LHCN-M2 (cell line): Measurements from ENCODE around the gene TTF1. TPM values are rescaled to one million over a fixed set of nuclear protein-coding genes. Genes with fewer than 3 reads are reported as not detected.

Experiments
- DNase-seq: peaks from one replicate; pipeline ENCODE4 v3.0.0-alpha.2; 2012; ENCODE audit warnings: low read depth
- total RNA-seq: library from RNA; depleted of rRNA; stranded (reverse); fragments of >200 nt; gene quantifications from 2 replicates; pipeline ENCODE4 v1.2.3, GENCODE V29; 2014; rRNA removed

TTF1 gene
- total RNA-seq, 1 experiment from 2014 or later, result 15.9 TPM

DNA sequence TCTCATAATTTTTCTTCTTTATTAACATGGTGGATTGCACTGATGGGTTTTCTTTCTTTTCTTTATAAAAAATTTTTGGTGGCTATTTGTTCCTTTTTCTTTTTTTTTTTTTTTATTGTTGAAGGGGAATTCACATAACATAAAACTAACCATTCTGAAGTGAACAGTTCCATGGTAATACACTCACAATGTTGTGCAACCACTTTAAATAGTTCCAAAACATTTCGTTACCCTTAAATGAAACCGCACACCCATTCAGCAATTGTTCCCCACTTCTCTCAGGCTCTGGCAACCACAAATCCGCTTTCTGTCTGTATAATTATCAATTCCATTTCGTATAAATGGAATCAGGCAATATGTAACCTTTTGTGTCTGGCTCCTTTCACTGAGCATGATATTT is 40.2 kb downstream of the TTF1 start:
- no peak for DNase-seq

DNA sequence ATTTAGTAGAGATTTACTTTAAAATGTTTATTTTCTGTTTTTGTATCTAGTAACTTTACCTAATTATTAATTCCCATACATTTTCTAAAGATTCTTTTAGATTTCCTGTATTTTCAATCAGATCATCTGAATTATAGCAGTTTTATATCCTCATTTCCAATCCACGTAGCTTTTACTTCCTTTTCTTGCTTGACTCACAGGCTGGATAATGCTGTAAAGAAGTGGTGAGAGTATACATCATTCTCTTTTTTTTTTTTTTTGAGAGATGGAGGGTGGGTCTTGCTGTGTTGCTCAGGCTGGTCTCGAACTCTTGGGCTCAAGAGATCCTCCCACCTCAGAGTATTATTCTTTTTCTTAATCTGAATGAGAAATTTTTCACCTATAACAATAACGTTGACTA is 40.7 kb downstream of the TTF1 start:
- DNase-seq, result no peak

DNA sequence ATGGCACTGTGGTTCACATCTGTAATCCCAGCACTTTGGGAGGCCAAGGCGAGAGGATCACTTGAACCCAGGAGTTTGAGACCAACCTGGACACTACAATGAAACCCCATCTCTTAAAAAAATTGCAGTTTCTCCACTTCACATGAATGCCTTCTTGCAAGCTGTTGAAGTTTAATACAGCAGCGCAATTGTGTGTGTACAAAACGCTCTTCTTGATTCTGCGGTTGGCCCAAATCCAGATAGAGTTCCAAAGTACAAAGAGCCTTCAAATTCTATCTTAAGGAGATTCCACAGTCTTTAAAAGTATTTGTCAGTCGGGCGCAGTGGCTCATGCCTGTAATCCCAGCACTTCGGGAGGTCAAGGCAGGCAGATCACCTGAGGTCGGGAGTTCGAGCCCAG is 42.6 kb downstream of the TTF1 start:
- DNase-seq, result no peak

DNA sequence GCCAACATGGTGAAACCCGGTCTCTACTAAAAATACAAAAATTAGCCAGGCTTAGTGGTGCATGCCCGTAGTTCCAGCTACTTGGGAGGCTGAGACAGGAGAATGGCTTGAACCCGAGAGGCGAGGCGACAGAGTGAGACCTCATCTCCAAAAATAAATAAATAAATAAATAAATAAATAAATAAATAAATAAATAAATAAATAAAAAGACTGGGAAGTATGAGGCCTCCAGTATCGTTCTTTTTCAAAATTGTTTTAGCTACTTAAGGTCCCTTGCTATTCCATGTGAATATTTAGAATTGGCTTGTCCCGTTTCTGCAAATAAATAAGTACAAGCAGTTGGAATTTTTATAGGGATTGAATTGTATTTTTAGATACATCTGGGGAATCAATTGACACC is 48.9 kb downstream of the TTF1 start:
- DNase-seq, result no peak

GRCh38 chr9:132356324-132356924 is 50.2 kb downstream of the TTF1 start:
- DNase-seq, result no peak

- DNase-seq, result peak; percentile 95
Measured at GRCh38 chr9:132354637-132355355, 51.8 kb downstream of the TTF1 start, which contains the start of gene SETX. Gene SETX (minus strand): TSS chr9:132354986. CDS start chr9:132349428, 5,558 bp downstream.

DNA sequence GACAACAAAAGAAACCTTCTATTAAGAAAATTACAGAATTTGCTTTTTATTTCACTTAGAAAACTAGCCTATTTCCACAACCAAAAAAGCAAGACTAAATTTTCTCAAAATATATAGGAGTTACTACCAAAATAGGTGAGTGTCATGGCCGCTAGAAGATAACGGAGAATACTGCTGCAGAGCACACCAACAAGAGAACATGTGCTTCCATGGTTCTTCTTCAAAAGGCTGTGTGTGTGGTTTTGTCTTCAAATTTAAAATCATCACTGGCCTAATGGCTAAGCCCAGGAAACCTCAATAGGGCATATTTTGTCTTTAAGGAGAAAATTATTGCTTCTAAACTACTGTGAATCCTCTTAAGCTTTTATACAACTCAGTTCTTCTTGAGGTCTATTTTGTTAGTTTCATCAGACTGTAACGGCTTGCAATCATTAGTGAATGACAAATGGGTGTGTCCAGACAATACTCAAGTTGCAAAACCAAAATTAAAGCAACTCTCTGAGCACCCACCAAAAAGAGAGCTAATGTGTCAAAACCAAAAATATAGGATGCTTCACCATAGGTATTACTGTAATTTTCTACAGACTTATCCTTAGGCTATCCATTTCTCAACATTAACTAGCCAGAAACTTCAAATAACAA is 55.1 kb downstream of the TTF1 start:
- no peak for DNase-seq

- no peak for DNase-seq
Measured at GRCh38 chr9:132350861-132351315, 55.8 kb downstream of the TTF1 start.

DNA sequence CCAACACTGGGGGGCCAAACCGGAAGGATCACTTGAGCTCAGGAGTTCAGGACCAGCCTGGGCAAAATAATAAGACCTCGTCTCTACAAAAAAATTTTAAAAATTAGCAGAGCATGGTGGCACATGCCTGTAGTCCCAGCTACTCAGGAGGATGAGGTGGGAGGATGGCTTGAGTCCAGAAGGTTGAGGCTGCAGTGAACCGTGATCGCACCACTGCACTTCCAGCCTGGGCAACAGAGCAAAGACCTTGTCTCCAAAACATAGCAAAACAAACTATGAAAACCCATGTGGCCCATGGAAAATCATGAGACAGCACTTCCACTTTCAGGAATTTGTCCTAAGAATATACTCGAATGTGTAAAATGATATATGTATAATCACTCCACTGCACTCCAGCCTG is 58.0 kb downstream of the TTF1 start:
- no peak for DNase-seq

GRCh38 chr9:132346177-132346576 is 60.5 kb downstream of the TTF1 start:
- DNase-seq, result no peak

- no peak for DNase-seq
Measured at GRCh38 chr9:132341177-132341840, 65.3 kb downstream of the TTF1 start.

- no peak for DNase-seq
Measured at GRCh38 chr9:132334364-132334763, 72.3 kb downstream of the TTF1 start.

DNA sequence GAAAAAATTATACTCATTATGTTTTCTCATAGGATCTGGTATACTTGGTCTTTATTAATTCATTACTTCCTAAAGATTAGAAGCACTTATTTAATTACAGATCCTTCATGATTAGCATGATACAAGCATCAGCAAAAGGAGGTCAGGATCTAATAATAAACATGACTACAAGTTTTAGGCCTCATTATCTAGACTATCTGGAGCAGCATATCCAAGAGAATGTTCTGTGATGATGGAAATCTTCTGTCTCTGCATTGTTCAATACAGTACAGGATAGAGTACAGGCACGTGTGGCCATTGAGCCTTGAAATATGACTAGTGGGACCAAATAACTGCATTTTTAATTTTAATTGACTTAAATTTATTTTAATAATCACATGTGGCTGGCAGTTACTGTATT is 73.1 kb downstream of the TTF1 start:
- no peak for DNase-seq

- DNase-seq, result no peak
Measured at GRCh38 chr9:132328580-132328979, 78.1 kb downstream of the TTF1 start.

DNA sequence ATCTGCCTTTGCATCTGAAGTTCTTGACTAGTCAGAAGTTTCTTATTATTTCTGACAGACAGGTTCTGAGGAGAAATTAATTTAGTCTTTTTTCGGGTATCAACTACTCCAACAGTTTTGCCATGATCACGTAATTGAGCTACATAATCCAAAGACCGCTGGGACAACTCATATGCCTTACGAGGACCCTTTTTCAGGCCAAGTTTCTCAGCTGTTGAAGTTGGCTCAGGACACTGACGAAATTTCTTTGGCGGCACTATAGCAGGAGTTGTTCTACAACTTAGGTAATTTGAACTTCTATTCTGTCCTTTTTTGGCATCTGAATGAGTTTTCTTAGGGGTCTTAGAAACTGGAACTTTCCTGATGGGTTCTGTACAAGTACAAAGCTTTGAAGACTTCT is 79.1 kb downstream of the TTF1 start:
- no peak for DNase-seq

Other genes starting within 250 kb of the TTF1 start
- 2.2 and 2.4 TPM in 2 replicates for gene NTNG2, start 244.8 kb downstream of the TTF1 start, total RNA-seq
- gene SETX, start 51.9 kb downstream of the TTF1 start, total RNA-seq, result 28.6 and 32.0 TPM in 2 replicates
- gene CFAP77, start 3.4 kb upstream of the TTF1 start, total RNA-seq, result not detected in 2 replicates
- gene BARHL1, start 175.8 kb upstream of the TTF1 start, total RNA-seq, result not detected in 2 replicates